Measurements from ENCODE around the gene SLIT1.
A peak's percentile ranks its signal among the peaks of the same experiment; 100 is the strongest.

The SLIT1 gene

DNA sequence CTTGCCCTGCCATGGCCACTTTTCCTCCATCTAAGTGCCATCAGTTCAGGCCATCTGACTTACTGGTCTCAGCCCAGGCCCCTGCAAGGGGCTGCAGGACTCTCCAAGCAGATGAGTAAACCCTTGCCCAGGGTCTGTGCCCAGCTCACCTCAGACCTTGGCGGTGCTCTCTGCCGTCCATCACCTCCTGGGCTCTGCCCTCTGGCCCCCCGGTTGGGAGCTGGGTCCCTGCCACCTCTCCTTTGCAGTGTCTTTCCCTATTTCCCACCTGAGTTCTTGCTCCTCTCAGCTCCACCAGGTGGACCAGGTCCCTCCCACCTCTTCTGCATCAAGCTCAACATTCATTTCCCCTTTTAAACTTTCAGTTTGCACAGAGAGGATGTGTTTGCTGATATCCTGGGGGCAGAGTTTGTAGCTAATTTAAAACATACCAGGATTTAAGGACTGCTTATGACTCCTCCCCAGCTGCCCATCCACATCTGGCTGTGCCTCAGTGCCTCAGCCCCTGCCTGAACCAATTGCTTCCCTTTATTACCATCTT, 135.5 kb downstream of the SLIT1 start:
- Histone ChIP-seq H3K79me1 (ENCODE audit: low read length) (no peaks in the 10 kb centered on the region), H3K4me1 (ENCODE audit: control insufficient read depth, low read depth, low read length) (no peaks in the 10 kb centered on the region), H3K4me2 (ENCODE audit: low read length) (no peak overlapping the region), H3K4ac (ENCODE audit: low read depth, low read length) (no peak overlapping the region), H4K8ac (ENCODE audit: low read depth, low read length) (no peak overlapping the region), H3K79me2 (ENCODE audit: control insufficient read depth, insufficient read depth, low read length) (no peaks in the 10 kb centered on the region), H3K9ac (ENCODE audit: low read length) (no peak overlapping the region), H3K36me3 (ENCODE audit: control insufficient read depth, insufficient read depth, low read length) (no peaks in the 10 kb centered on the region), H4K5ac (ENCODE audit: low read length) (no peak overlapping the region), H2BK120ac (ENCODE audit: low read depth, low read length) (no peak overlapping the region), H3K4me3 (ENCODE audit: low read length) (no peak overlapping the region), H3K27me3 (ENCODE audit: insufficient read depth, low read length, poor library complexity) (no peaks in the 10 kb centered on the region), H2BK5ac (ENCODE audit: low read length) (no peak overlapping the region), H3K23ac (ENCODE audit: low read length) (no peak overlapping the region), H3K18ac (ENCODE audit: low read length) (no peak overlapping the region), H3K56ac (ENCODE audit: low read length) (no peak overlapping the region), H2AK5ac (ENCODE audit: low read length) (no peak overlapping the region), H3K27ac (ENCODE audit: low read depth, low read length) (no peak overlapping the region), H2BK15ac (replicated peaks; ENCODE audit: low read depth) (no peak overlapping the region)
- no peak for DNase-seq
- WGBS (ENCODE audit: extremely low coverage, insufficient coverage, low lambda C conversion rate) = no CpG with 5 or more reads among the region's 3 CpGs

GRCh38 chr10:97049670-97050069, 136.1 kb downstream of the SLIT1 start:
- no peak overlapping the region for H3K4me3 ChIP-seq (ENCODE audit: low read length)
- no peak for DNase-seq
- H3K4me1 ChIP-seq (ENCODE audit: control insufficient read depth, low read depth, low read length) = no peaks in the 10 kb centered on the region
- H3K79me1 ChIP-seq (ENCODE audit: low read length) = no peaks in the 10 kb centered on the region
- no peak overlapping the region for H3K9ac ChIP-seq (ENCODE audit: low read length)
- H3K56ac ChIP-seq (ENCODE audit: low read length) = no peak overlapping the region
- H2BK15ac ChIP-seq (replicated peaks; ENCODE audit: low read depth) = no peak overlapping the region
- H3K79me2 ChIP-seq (ENCODE audit: control insufficient read depth, insufficient read depth, low read length) = no peaks in the 10 kb centered on the region
- no peaks in the 10 kb centered on the region for H3K27me3 ChIP-seq (ENCODE audit: insufficient read depth, low read length, poor library complexity)
- no peak overlapping the region for H2BK120ac ChIP-seq (ENCODE audit: low read depth, low read length)
- no peak overlapping the region for H3K18ac ChIP-seq (ENCODE audit: low read length)
- H3K4ac ChIP-seq (ENCODE audit: low read depth, low read length) = no peak overlapping the region
- no peak overlapping the region for H4K5ac ChIP-seq (ENCODE audit: low read length)
- H2AK5ac ChIP-seq (ENCODE audit: low read length) = no peak overlapping the region
- no CpG with 5 or more reads among the region's 7 CpGs for WGBS (ENCODE audit: extremely low coverage, insufficient coverage, low lambda C conversion rate)
- no peak overlapping the region for H4K8ac ChIP-seq (ENCODE audit: low read depth, low read length)
- H3K27ac ChIP-seq (ENCODE audit: low read depth, low read length) = no peak overlapping the region
- H3K23ac ChIP-seq (ENCODE audit: low read length) = no peak overlapping the region
- H3K4me2 ChIP-seq (ENCODE audit: low read length) = no peak overlapping the region
- no peaks in the 10 kb centered on the region for H3K36me3 ChIP-seq (ENCODE audit: control insufficient read depth, insufficient read depth, low read length)
- no peak overlapping the region for H2BK5ac ChIP-seq (ENCODE audit: low read length)

DNA sequence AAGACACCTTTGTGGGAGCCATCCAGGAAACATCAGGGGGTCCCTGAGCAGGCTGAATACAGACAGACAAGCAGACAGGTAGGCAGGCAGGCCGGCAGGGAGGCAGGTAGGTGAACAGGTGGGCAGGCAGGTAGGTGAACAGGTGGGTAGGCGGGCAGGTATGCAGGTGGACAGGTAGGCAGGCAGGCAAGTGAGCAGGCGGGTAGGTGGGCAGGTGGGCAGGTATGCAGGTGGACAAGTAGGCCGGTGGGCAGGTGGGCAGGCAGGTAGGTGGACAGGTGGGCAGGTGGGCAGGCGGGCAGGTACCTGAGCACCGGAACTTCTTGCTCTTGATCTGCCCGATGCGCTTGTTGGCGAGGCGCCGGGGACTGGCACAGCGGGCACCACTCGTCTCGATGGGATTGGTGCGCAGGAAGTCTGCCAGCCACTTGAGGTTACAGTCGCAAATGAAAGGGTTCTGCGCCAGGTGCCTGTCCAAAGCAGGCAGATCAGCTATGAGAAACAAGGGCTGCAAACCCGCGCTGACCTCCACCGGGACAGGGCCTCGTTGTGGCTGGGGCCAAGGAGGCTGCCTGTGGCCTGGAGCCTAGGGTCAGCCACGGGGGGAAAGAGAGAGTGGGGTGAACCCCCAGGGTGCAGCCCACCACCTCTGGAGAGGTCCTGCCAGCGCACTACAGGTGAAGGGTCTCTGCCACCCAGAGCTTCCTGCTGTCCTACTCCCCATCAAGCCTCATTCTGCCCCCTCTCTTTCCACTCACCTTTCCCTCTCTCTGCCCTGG, 136.9 kb downstream of the SLIT1 start:
- Histone ChIP-seq H2BK120ac (ENCODE audit: low read depth, low read length) (no peak overlapping the region), H3K27ac (ENCODE audit: low read depth, low read length) (no peak overlapping the region), H3K9ac (ENCODE audit: low read length) (no peak overlapping the region), H3K4me2 (ENCODE audit: low read length) (no peak overlapping the region), H3K4ac (ENCODE audit: low read depth, low read length) (no peak overlapping the region), H3K23ac (ENCODE audit: low read length) (no peak overlapping the region), H4K5ac (ENCODE audit: low read length) (no peak overlapping the region), H3K27me3 (ENCODE audit: insufficient read depth, low read length, poor library complexity) (no peaks in the 10 kb centered on the region), H2BK15ac (replicated peaks; ENCODE audit: low read depth) (no peak overlapping the region), H2AK5ac (ENCODE audit: low read length) (no peak overlapping the region), H3K56ac (ENCODE audit: low read length) (peak overlapping the region; percentile 7), H3K79me2 (ENCODE audit: control insufficient read depth, insufficient read depth, low read length) (no peaks in the 10 kb centered on the region), H3K18ac (ENCODE audit: low read length) (no peak overlapping the region), H2BK5ac (ENCODE audit: low read length) (no peak overlapping the region), H3K4me3 (ENCODE audit: low read length) (no peak overlapping the region), H4K8ac (ENCODE audit: low read depth, low read length) (no peak overlapping the region), H3K4me1 (ENCODE audit: control insufficient read depth, low read depth, low read length) (no peaks in the 10 kb centered on the region), H3K36me3 (ENCODE audit: control insufficient read depth, insufficient read depth, low read length) (no peaks in the 10 kb centered on the region), H3K79me1 (ENCODE audit: low read length) (no peaks in the 10 kb centered on the region)
- no peak for DNase-seq
- no CpG with 5 or more reads among the region's 23 CpGs for WGBS (ENCODE audit: extremely low coverage, insufficient coverage, low lambda C conversion rate)

DNA sequence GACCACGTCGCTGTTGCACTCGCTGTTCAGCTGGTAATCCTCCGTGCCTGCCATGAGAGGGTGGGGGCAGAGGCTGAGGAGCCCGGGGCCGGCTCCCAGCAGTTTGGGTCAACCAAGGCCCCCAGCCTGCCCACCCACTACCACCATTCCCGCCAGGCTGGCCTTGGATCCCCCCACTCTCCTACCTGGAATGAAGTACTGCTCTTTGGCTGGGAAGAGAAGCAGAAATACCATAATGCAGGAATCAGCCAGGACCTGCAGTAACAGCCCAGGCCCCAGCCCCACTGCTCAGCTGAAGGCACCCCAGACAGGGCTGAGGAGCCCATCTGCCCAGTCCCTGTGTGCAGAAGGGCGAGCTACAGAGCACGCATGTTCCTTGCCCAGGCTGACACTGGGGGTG, 138.0 kb downstream of the SLIT1 start:
- Histone ChIP-seq H3K79me1 (ENCODE audit: low read length) (no peaks in the 10 kb centered on the region), H3K36me3 (ENCODE audit: control insufficient read depth, insufficient read depth, low read length) (no peaks in the 10 kb centered on the region), H4K5ac (ENCODE audit: low read length) (no peak overlapping the region), H3K4me2 (ENCODE audit: low read length) (no peak overlapping the region), H3K27ac (ENCODE audit: low read depth, low read length) (no peak overlapping the region), H3K79me2 (ENCODE audit: control insufficient read depth, insufficient read depth, low read length) (no peaks in the 10 kb centered on the region), H2BK15ac (replicated peaks; ENCODE audit: low read depth) (no peak overlapping the region), H4K8ac (ENCODE audit: low read depth, low read length) (no peak overlapping the region), H3K9ac (ENCODE audit: low read length) (no peak overlapping the region), H2BK120ac (ENCODE audit: low read depth, low read length) (no peak overlapping the region), H2BK5ac (ENCODE audit: low read length) (no peak overlapping the region), H3K56ac (ENCODE audit: low read length) (no peak overlapping the region), H3K18ac (ENCODE audit: low read length) (no peak overlapping the region), H3K4ac (ENCODE audit: low read depth, low read length) (no peak overlapping the region), H3K4me1 (ENCODE audit: control insufficient read depth, low read depth, low read length) (no peaks in the 10 kb centered on the region), H3K23ac (ENCODE audit: low read length) (no peak overlapping the region), H3K27me3 (ENCODE audit: insufficient read depth, low read length, poor library complexity) (no peaks in the 10 kb centered on the region), H3K4me3 (ENCODE audit: low read length) (no peak overlapping the region), H2AK5ac (ENCODE audit: low read length) (no peak overlapping the region)
- no CpG with 5 or more reads among the region's 9 CpGs for WGBS (ENCODE audit: extremely low coverage, insufficient coverage, low lambda C conversion rate)
- no peak for DNase-seq

- Histone ChIP-seq H3K79me2 (ENCODE audit: control insufficient read depth, insufficient read depth, low read length) (no peaks in the 10 kb centered on the region), H2AK5ac (ENCODE audit: low read length) (no peak overlapping the region), H3K9ac (ENCODE audit: low read length) (no peak overlapping the region), H2BK120ac (ENCODE audit: low read depth, low read length) (no peak overlapping the region), H4K5ac (ENCODE audit: low read length) (no peak overlapping the region), H2BK15ac (replicated peaks; ENCODE audit: low read depth) (no peak overlapping the region), H2BK5ac (ENCODE audit: low read length) (no peak overlapping the region), H3K27me3 (ENCODE audit: insufficient read depth, low read length, poor library complexity) (no peaks in the 10 kb centered on the region), H3K23ac (ENCODE audit: low read length) (no peak overlapping the region), H4K8ac (ENCODE audit: low read depth, low read length) (no peak overlapping the region), H3K79me1 (ENCODE audit: low read length) (no peaks in the 10 kb centered on the region), H3K4ac (ENCODE audit: low read depth, low read length) (no peak overlapping the region), H3K56ac (ENCODE audit: low read length) (no peak overlapping the region), H3K36me3 (ENCODE audit: control insufficient read depth, insufficient read depth, low read length) (no peaks in the 10 kb centered on the region), H3K4me1 (ENCODE audit: control insufficient read depth, low read depth, low read length) (no peaks in the 10 kb centered on the region), H3K27ac (ENCODE audit: low read depth, low read length) (no peak overlapping the region), H3K4me2 (ENCODE audit: low read length) (no peak overlapping the region), H3K18ac (ENCODE audit: low read length) (no peak overlapping the region), H3K4me3 (ENCODE audit: low read length) (no peak overlapping the region)
- WGBS (ENCODE audit: extremely low coverage, insufficient coverage, low lambda C conversion rate) = no CpG with 5 or more reads among the region's 5 CpGs
- no peak for DNase-seq
Observed at GRCh38 chr10:97047083-97047736, 138.5 kb downstream of the SLIT1 start.
